Left kidney (tissue), 2 donors: ENCODE measurements around the gene TSPAN5. TPM values are rescaled to one million over a fixed set of nuclear protein-coding genes. Genes with fewer than 3 reads are reported as not detected.

Source experiments
- DNase-seq: peaks from one replicate; pipeline ENCODE4 v3.0.0-alpha.2; 2013
- polyA plus RNA-seq: library from polyadenylated mRNA; unstranded; fragments of 120-200 nt; gene quantifications from one replicate; pipeline ENCODE4 v1.2.1, GENCODE V29; 2013; ENCODE audit not compliant: insufficient read length

TSPAN5 gene
- polyA plus RNA-seq, 1 donor, result 25.3 TPM

GRCh38 chr4:98519268-98519977, 139.0 kb downstream of the TSPAN5 start:
- DNase-seq, result no peak

GRCh38 chr4:98518559-98519267, 139.7 kb downstream of the TSPAN5 start:
- no peak for DNase-seq

GRCh38 chr4:98517218-98518021, 141.0 kb downstream of the TSPAN5 start:
- DNase-seq, result no peak

- no peak for DNase-seq
Measured at GRCh38 chr4:98516441-98517217, 141.8 kb downstream of the TSPAN5 start.

GRCh38 chr4:98516042-98516440, 142.4 kb downstream of the TSPAN5 start:
- no peak for DNase-seq

GRCh38 chr4:98515470-98515809, 143.0 kb downstream of the TSPAN5 start:
- no peak for DNase-seq

GRCh38 chr4:98514741-98515469, 143.5 kb downstream of the TSPAN5 start:
- no peak for DNase-seq

- DNase-seq, result no peak
Measured at GRCh38 chr4:98512918-98513317, 145.5 kb downstream of the TSPAN5 start.

- no peak for DNase-seq
Measured at GRCh38 chr4:98510757-98511517, 147.5 kb downstream of the TSPAN5 start.

- DNase-seq, result no peak
Measured at GRCh38 chr4:98510340-98510739, 148.1 kb downstream of the TSPAN5 start.

- DNase-seq, result no peak
Measured at GRCh38 chr4:98509721-98510120, 148.7 kb downstream of the TSPAN5 start.

- no peak for DNase-seq
Measured at GRCh38 chr4:98508829-98509598, 149.4 kb downstream of the TSPAN5 start.

- no peak for DNase-seq
Measured at GRCh38 chr4:98508248-98508647, 150.2 kb downstream of the TSPAN5 start.

GRCh38 chr4:98507299-98507698, 151.1 kb downstream of the TSPAN5 start:
- DNase-seq, result no peak

- no peak for DNase-seq
Measured at GRCh38 chr4:98506462-98507132, 151.8 kb downstream of the TSPAN5 start.

GRCh38 chr4:98505992-98506391, 152.4 kb downstream of the TSPAN5 start:
- no peak for DNase-seq

- DNase-seq, result no peak
Measured at GRCh38 chr4:98504091-98504490, 154.3 kb downstream of the TSPAN5 start.

- no peak for DNase-seq
Measured at GRCh38 chr4:98503676-98504075, 154.7 kb downstream of the TSPAN5 start.

- DNase-seq, result no peak
Measured at GRCh38 chr4:98502624-98503023, 155.8 kb downstream of the TSPAN5 start.
